Activated CD4-positive, alpha-beta T cell treated with anti-CD3 and anti-CD28 coated beads for 48 hours (primary cell): ENCODE results near the gene RAB11FIP3.
"Not testable (repeated sequence)": the region's sequence is repeated elsewhere in the genome, so short reads cannot be mapped to it uniquely, and the experiment has no call there.

Experiments used
- DNase-seq: peaks from one replicate; pipeline ENCODE4 v3.0.0-alpha.2; 2020

RAB11FIP3 gene

GRCh38 chr16:396199-396598 is 29.2 kb upstream of the RAB11FIP3 start:
- no peak for DNase-seq

DNA sequence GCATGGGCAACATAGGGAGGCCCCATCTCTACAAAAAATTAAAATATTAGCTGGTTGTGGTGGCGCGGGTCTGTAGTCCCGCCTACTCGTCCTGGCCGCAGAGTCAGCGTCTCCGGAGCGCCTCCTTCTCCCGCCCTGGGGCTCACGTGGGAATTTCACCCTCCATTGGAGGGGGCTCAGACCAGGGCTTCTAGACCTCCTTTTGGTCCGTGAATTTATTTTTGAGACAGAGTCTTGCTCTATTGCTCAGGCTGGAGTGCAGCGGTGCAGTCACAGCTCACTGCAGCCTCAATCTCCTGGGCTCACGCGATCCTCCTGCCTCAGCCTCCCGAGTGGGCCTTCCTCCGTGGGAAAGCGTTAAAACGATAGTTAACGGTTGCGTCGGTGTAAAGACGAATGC is 28.8 kb upstream of the RAB11FIP3 start:
- no peak for DNase-seq

DNA sequence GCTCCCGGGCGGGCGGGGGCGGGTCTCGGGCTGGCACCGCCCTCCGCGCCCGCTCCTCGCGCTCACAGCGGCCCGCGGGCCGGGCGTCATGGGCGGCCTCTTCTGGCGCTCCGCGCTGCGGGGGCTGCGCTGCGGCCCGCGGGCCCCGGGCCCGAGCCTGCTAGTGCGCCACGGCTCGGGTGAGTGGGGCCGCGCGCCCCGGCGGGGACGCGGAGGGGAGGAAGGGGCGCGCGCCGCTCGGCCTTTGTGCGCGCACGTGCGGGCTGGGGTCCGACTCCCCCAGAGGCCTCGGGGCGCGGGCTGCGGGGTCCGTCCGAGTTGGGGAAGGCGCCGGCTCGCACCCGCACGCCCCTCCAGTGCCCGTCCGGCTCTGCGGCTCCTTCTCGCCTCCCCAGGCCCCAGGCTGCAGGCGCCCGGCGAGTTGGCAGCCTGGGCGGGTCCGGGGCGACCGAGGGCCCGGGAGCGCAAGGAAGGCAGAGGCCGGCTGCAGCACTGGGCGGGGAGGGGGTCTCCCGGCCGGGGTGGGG is 28.3 kb upstream of the RAB11FIP3 start, which contains the start of gene NME4:
TSS of gene NME4 (plus strand) at position 65 of the 527 bp plus-strand sequence. CDS start at position 89, 24 bp downstream.
- DNase-seq = peak; percentile 34

GRCh38 chr16:397736-398332 is 27.6 kb upstream of the RAB11FIP3 start:
- peak; percentile 55 for DNase-seq

DNA sequence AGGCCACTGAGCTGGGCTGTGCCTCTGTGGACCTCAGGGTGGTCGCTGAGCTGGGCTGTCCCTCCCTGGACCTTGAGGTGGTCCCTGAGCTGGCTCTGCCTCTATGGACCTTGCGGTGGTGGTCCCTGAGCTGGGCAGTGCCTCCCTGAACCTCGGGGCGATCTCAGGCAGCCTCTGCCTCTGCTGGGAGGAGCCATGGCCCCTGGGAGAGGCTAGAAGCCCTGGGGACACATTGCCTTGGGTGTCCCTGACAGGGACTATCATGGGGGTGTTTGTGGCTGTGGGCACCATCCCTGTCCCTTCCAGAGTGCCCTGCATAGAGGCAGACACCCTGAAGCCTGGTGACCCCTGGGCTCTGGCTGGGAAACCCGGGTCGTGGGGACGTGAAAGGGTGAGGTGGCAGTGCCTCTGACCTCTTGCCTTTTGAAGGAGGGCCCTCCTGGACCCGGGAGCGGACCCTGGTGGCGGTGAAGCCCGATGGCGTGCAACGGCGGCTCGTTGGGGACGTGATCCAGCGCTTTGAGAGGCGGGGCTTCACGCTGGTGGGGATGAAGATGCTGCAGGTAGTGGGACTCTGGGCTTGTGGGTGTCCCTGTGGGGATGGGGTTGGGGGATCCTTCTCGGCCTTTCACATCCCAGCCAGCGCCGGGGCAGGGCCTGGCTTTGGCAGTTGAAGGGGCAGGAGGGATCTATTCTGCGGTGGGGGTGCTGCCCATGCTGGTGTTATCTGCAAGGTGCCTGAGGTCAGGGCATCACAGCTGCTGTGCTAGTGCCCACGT is 26.7 kb upstream of the RAB11FIP3 start:
- DNase-seq = no peak

DNA sequence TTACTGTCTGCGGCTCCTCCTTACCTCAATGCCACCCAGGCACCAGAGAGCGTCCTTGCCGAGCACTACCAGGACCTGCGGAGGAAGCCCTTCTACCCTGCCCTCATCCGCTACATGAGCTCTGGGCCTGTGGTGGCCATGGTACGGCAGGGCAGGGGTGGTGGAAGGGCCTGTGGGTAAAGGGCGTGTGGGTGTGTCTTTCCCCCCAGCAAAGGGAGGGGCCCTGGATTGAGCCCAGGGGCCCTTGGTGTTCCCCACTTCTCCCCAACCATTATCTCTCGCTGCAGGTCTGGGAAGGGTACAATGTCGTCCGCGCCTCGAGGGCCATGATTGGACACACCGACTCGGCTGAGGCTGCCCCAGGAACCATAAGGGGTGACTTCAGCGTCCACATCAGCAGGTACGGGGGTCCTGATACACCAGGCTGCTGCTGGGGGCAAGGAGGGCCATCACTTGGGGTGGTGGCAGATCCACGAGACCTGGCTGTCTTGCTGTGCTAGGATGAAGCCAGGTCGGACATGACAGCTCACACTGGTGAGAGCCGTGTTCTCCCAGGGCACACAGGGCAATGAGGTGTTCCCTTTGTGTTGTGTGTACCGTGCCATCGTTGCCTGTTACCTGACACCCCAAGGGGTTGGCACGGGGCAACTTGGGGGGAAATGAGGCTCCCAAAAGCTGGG is 26.0 kb upstream of the RAB11FIP3 start:
- no peak for DNase-seq

- DNase-seq = no peak
These were observed 25.3 kb upstream of the RAB11FIP3 start for GRCh38 chr16:400061-400591.

GRCh38 chr16:401468-402348 is 23.7 kb upstream of the RAB11FIP3 start, which contains the start of gene DECR2:
TSS of gene DECR2 (plus strand) at chr16:401885. CDS start at chr16:401964, 79 bp downstream.
- peak; percentile 99 for DNase-seq

DNA sequence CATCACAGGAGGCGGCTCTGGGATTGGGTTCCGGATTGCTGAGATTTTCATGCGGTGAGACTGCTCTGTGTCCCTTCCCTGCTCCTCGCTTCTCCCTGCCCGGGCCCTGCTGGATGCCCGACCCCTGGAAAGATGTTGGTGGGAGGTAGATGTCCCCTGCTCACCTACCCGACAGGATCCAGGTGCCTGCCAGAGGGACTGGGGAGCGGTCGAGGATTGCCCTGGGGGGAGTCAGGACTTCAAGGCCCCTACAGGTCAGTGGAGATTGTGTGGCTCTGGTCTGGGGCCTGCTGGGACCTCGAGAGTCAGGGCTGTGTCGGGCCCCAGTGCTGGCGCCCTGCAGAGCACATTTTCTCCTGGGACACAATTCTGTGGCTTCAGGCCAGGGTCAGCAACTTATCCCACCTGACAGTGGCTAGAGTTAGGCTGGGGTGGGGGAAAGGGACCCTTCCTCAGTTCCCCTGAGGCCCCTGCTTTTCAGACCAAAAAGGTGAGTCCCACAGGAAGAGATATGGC is 20.4 kb upstream of the RAB11FIP3 start:
- no peak for DNase-seq

DNA sequence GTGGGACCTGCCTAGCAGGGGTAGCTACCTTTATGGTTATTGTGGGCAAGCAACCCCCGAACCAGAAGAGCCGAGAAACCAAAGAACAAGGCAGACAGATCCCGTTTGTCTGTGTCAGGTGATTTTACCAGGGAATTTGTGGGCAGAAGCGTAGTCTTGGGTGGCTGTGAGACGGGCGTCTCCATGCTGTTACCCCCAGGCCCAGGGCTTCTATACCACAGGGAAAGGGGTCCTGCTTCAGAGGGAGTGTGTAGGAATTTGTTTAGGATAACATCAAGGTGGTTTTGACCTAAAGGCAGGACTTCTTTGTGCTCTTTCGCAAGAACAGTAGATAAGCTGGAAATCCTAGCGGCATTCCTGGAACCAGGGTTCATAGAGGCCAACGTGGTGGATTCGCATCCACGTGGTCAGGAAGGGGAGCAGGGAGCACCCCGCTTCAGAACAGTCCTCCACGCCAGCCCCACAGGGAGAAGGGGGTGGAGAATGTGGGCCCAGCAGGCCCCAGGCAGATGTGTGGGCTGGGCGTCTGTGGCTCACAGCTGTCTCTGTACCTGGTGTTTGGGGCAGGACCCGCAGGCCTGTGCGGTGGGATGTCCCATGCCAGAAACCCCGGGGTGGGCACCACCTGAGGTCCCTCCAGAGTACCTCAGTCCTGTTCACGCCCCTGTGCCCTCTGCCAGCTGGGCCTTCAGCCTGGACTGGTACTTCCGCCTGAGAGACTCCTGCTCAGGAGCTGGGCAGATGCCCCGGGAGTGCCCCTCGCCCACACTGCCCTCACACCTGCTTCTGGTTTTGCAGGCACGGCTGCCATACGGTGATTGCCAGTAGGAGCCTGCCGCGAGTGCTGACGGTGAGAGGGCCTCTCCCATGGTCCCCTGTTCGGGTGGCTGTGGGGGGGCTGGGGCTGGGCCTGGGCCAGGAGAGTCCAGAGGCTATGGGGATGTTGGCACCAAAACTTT is 19.6 kb upstream of the RAB11FIP3 start:
- DNase-seq = no peak

DNA sequence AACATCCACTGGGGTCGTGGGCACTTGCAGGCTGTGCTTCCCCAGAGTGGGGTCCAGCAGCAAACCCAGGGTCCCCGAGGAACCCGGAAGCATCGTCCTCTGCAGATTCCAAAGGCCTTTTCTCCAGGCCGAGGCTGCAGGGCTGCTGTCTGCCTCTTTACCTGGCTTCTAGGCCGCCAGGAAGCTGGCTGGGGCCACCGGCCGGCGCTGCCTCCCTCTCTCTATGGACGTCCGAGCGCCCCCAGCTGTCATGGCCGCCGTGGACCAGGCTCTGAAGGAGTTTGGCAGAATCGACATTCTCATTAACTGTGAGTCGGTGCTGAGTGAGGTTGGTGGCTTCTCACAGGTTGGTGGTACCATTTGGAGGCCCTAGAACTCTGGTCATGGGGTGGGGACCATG is 18.2 kb upstream of the RAB11FIP3 start:
- DNase-seq = no peak

DNA sequence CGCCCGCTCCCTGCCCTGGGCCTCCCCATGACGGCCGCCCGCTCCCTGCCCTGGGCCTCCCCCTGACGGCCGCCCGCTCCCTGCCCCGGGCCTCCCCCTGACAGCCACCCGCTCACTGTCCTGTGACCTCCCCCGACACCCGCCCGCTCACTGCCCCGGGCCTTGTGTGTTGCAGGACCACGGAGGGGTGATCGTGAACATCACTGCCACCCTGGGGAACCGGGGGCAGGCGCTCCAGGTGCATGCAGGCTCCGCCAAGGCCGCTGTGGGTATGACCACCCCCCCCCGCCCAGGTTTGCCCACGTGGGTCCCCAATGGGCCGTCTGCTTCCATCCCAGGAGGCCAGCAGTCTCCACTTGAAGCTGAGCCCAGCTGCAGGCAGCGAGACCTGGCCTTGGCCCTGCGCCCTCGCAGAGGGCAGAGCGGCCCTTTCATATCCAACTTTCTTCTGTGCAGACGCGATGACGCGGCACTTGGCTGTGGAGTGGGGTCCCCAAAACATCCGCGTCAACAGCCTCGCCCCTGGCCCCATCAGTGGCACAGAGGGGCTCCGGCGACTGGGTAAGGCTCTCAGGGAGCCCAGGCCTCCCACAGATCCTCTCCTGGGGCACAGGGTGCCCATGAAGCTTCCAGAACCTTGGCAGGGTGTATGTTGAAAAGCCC is 14.8 kb upstream of the RAB11FIP3 start:
- DNase-seq = no peak

DNA sequence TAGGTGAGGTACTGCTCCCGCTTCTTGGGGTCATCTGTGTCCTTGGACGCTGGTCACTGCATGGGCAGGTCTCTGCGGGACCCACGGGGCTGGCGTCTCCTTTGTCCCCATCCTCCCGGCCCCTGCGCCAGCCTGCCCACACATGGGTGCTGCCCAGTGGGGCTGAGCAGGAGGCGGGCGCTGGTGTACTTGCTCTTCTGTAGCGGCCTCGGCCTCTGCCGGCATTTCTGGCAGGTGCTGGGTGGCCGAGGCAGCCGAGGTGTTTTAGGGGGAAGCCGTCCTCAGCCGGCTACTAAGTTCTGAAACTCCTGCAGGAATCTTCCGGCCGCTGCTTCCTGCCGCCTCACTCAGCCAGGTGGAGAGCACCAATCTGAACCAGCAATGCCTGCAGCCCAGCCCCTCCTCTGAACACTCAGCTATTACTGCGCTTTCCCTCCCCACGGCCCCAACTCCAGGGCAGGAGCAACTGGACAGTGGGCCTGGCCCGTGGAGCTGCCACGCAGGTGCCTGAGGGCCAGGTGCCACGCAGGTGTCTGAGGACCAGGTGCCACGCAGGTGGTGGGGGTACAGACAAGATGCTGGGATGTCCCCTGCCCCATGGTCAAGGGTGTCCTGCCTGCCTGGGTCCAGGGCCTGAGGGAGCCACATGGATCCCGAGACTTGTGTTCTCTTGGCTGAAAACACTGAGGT is 13.7 kb upstream of the RAB11FIP3 start:
- no peak for DNase-seq

GRCh38 chr16:414395-415169 is 10.9 kb upstream of the RAB11FIP3 start:
- DNase-seq = no peak

DNA sequence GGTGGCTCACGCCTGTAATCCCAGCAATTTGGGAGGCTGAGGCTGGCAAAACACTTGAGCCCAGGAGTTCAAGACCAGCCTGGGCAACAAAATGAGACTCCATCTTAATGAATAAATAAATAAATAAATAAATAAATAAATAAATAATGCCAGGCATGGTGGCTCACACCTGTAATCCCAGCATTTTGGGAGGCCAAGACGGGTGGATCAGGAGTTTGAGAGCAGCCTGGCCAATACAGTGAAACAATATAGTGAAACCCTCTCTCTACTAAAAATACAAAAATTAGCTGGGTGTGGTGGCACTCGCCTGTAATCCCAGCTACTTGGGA is 10.3 kb upstream of the RAB11FIP3 start:
- DNase-seq = not testable (repeated sequence)

DNA sequence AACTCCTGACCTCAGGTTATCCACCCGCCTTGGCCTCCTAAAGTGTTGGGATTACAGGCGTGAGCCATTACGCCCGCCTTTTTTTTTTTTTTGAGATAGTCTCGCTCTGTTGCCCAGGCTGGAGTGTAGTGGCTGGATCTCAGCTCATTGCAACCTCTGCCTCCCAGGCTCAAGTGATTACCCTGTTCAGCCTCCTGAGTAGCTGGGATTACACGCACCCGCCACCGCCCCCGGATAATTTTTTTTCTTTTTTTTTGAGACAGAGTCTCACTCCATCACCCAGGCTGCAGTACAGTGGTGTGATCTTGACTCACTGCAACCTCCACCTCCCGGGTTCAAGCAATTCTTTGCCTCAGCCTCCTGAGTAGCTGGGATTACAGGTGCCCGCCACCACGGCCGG is 3.3 kb upstream of the RAB11FIP3 start:
- DNase-seq = not testable (repeated sequence)

DNA sequence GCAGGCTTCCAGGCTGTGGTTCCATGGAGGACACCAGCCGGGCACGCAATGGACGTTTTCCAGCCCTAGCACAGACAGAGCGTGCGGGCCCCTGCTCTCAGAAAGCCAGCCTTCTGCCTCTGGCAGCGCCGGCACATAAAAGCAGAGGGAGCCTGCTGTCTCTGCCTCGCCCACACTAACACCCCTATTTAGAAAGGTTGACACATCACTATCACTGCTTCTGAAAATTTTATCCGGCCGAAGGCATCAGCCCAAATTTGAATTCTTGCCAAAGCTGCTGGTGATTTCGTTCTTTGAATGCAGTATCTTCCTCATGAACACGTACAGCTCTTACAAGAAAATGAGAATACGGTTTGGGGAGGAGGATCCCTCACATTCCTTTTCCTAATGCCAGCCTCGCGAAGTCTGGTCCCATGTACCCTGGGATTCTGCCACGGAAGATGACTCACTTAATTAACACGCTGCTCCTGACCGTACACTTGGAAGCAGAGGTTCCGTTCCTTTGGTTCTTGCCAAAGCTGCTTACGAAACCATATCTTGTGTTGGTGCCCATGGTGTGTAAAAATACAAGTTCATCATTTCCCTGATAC is 1.3 kb upstream of the RAB11FIP3 start:
- no peak for DNase-seq

- DNase-seq = no peak
These were observed 797 bp upstream of the RAB11FIP3 start for GRCh38 chr16:424623-425081.
